Activated naive CD4-positive, alpha-beta T cell (primary cell): Measurements from ENCODE around the gene MRPS34.

Source experiments
- DNase-seq, 4 experiments: peaks; one replicate each; lab custom pipeline; 2025; lab: John Stamatoyannopoulos, UW

MRPS34 gene

DNA sequence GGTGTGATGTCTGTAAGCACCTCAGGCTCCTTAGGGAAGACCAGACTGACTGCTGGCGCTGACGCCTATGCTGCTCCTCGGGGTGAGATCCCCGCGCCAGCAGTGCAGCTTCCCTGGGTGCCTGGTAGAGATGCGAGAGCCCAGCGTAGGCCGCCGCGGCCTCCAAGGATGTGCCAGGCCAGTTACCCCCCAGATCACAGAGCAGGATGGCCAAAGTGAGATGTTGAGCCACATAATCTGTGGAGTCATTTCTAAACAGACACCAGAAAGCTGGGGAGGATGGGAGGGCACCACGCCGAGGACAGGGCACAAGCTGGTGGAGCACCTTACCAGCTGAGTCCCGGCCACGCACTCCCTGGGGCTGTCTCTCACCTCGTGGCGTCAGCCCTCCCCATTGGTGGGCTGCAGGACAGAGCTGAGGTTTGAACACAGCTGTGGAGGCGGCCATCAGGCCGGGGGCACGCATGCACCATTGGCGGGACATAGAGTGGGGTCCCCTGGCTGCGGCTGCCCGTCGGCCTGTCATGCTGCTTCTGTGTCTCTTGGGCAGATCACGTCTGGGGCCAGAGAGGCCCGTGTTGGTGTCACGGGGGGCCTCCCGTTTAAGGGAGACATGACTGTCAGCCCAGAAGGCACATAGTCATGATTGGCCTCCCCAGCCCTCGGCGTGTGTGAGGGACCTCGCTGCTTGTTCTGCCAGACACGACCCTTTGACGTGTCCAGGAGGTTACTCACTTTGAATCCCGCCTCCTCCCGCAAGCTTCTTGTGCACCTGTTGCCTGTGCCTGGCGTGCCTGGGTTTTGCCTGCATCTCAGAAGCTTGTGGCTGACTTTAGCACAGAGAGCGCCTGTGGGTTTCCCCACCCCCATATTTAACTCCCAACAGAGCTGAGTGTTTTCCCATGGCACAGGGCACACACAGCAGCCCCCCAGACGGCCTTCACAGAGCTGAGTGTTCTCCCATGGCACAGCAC is 45.0 kb downstream of the MRPS34 start:
- DNase-seq: no peak

DNA sequence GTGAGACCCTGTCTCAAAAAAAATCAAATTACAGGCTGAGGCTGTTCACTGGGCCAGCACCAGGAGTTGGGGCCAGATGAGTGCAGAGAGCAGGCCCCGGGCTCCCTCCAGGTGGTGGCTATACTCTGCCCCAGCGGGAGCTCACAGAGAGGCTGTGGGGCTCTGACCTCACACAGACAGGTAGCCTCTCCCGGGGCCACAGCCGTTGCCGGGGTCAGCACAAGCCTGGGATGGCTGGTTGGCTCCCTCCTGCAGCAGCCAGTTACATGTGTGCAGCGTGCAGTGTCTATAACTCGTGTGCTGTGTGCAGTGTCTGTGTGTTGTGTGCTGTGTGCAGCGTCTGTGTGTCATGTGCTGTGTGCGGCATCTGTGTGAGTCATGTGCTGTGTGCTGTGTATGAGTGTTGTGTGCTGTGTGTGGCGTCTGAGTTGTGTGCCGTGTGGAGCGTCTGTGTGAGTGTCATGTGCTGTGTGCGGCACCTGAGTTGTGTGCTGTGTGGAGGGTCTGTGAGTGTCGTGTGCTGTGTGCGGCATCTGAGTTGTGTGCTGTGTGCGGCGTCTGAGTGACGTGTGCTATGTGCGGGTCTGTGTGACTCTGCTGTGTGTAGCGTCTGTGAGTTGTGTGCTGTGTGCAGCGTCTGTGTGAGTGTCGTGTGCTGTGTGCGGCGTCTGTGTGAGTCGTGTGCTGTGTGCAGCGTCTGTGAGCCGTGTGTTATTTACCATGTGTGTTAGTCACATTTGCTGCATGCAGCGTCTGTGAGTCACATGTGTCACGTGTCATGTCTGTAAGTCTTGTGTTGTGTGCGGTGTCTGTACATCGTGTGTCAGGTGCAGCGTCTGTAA is 46.1 kb downstream of the MRPS34 start:
- no peak for DNase-seq

DNA sequence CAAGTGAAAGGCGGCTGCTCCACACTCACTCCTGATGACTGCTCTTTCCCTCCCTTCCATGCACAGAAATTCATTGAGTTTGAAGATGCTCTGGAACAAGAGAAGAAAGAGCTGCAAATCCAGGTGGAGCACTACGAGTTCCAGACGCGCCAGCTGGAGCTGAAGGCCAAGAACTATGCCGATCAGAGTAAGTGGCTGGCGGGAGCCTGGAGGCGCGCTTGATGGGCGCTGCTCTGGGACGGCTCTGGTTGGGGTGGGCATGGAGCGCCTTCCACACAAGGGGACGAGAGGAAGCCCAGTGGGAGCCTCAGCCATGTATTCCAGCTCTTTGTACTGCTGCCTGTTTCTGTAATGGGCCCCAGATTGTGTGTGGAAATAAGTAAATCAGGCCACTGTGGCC is 48.4 kb downstream of the MRPS34 start:
- DNase-seq: no peak

DNA sequence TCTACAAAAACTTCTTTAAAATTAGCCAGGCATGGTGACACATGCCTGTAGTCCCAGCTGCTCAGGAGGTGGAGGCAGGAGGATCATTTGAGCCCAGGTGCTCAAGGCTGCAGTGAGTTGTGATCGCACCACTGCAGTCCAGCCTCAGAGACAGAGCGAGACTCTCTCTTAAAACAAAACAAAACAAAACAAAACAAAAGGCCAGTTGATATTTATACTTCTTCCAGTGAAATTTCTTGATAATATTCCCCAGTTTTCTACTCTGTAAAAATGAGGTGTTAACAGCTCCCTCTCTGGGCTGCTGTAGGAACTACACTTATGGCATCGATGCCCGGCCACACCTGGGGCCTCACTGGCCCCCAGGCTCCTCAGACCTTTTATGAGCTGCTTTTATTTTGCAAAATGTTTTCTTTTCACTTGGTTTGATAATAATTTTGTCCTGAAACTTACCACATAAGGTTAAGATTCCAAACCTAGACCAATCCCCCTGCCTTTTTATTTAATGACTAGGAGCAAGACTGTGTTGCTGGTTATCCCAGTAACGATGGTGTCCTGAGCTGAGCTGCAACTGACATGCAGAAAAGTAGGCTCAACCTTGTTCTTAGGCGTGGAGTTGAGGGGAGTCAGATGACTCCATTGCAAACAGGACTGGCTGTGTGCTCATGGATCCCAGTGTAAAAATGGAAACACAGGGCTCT is 49.3 kb downstream of the MRPS34 start:
- DNase-seq: no peak
